ENCODE results near the gene RSPH1.

RSPH1 gene

DNA sequence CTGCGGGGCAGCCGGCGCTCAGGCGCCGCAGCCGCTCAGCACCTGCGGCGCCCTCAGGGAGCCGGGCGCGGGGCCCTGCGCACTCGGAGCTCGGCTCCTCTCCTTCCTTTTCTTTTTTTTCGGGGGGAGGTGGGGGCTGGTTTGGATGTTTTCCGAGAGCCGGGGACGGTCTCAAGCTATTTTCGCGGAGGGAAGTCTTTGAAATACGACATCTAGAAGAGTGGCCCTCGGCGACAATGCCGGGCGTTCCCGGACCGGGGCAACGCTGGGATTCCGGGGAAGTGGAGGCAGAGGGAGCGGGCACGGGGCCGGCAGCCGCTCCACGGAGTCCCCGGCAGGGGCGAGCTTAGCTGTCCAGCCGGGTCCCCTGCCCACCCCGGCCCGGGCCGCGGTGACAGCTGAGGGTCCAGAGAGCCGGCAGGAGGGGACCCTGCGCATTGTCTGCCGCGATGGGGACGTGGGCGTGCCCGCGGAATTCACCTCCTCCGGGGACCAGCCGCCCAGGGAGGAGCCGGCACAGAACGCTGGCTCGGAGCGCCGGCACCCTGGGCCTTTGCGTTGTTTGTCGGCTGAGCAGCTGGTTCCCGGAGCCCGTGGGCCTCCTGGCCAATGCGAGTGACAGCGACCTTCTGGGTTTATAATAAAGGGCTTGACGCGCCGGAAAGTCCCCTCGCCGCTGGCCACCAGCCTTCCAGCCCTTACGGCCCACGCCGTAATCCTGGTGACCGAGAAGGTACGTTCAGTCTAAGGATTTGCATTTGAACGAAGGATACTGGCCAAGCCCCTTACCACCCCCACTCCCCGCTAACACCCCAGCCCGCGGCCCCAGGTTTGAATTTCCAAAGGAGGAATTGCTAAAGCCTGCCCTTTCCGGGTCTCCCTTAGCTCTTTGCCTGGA is 18.2 kb upstream of the RSPH1 start:
- peak; percentile 54 for DNase-seq (ENCODE audit: low spot score)

DNA sequence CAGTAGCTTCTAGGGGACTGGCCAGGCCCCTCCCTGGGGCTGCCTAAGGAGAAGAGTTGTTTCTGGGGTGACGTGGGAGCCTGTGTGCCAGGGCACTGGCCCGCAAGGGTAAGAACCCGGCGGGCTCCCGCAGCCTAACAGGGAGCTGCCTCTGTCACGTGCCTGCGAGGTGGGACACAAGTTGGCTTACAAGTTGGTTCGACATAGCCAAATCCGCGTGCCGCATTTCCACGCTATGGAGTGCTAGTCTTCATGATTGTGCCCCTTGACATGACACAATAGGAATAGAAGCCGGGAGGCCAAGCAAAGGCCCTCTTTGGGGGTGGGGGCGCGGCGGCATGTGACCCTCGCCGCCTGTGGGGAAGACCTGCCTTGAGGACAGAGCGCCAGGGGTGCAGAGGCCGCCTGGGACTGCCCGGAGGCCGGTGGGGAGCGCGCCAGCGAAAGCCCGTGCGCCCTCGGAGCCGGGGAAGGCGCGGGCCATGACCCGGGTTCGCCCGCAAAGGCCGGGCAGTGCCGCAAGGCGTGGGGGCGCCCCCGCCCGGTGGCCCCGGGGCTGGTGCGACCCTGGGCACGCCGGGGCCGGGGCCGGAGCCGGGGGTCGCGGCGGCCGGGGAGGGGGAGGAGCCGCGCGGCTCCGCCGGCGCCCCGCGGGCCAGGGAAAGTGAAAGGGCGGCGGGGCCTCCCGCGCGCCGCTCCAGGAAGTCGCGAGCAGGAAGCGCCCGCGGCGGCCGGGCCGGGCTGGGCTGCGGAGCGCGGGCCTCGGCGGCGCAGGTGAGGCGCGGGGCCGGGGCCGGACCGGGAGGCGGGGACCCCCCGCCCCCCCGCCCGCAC is 17.3 kb upstream of the RSPH1 start, which contains the start of gene SLC37A1:
TSS of gene SLC37A1 (plus strand) at position 702 of the 834 bp plus-strand sequence. CDS start 4,603 bp downstream, outside the sequence.
- peak; percentile 24 for DNase-seq (ENCODE audit: low spot score)

DNA sequence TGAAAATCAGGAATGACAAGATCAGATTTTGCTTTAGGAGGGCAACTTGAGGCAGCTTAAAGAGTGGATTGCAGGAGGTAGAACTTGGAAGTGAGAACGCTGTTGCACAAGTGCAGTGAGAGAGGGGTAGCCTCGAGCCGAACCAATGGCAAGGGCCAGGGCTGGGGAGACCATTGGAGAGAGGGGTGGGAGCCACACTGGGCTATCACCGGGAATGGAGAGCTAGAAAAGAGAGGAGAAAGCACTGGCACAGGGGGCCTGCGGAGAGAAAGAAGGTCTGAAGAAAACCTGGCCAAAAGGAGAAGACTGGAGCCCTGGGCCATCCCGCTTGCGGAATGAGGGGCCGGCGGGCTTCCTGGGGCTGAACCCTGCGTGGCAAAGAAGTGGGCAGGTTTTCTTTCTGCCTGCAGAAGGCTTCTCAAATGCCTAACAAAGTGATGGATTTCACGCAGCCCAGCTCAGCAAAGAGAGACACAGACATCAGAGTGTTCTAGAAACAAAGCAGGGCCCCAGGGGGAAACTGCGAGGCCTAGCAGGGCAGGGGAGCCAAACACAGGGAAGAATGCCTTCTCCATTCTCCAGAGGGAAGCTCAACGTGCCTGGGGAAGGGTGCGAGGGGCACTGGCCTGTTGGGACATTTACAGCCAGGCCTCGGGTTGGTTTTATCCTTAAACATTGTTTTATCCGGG is 16.5 kb upstream of the RSPH1 start:
- DNase-seq (ENCODE audit: low spot score) = no peak

DNA sequence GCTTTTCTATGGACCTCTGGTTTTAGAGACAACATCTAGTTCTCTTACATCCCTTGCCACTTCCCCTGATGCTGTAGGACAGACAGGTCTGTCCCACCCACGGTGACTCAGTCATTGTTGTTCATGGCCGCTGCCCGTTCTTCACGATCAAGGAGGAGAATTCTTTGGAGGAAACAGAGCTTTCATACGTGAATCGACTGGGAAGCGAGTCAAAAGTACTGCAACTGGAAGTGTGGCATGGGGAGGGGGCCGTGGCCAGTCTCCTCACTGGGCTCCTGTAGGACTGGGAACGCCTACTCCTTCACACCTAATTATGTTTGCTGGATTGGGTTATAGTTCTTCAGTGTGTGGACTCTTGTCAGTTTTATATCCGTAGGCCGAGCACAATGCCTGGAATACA is 13.2 kb upstream of the RSPH1 start:
- DNase-seq (ENCODE audit: low spot score) = no peak

DNA sequence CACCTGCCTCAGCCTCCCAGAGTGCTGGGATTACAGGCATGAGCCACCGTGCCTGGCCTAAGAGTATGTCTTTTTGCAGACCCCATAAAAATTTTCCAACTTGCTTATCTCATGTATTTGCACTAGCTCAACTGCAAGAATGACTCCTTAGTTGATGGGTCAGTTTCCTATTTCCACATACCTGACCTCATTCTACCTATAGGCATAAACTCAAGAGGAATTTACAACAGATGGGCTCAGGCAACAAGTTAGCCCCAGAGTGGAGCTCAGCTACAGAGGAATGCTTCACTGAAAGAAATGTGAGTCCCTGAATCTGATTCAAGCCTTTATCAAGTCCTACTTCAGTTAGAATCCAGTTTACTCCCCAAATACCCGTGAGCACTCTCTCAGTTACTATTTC is 12.3 kb upstream of the RSPH1 start:
- DNase-seq (ENCODE audit: low spot score) = no peak

DNA sequence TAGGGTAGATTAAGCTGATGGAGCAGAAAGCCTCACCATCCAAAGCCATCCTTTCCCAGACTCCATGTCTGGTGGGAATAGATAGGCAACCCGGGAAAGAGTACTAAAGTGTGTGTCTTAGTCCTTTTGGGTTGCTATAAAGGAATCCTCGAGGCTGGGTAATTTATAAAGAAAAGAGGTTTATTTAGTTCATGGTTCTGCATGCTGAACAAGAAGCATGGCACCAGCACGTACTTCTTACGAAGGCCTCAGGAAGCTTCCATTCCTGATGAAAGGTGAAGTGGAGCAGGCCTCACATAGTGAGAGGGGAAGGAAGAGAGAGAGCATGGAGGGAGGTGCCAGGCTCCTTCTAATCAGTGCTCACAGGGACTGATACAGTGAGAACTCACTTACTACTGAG is 11.4 kb upstream of the RSPH1 start:
- DNase-seq (ENCODE audit: low spot score) = no peak

DNA sequence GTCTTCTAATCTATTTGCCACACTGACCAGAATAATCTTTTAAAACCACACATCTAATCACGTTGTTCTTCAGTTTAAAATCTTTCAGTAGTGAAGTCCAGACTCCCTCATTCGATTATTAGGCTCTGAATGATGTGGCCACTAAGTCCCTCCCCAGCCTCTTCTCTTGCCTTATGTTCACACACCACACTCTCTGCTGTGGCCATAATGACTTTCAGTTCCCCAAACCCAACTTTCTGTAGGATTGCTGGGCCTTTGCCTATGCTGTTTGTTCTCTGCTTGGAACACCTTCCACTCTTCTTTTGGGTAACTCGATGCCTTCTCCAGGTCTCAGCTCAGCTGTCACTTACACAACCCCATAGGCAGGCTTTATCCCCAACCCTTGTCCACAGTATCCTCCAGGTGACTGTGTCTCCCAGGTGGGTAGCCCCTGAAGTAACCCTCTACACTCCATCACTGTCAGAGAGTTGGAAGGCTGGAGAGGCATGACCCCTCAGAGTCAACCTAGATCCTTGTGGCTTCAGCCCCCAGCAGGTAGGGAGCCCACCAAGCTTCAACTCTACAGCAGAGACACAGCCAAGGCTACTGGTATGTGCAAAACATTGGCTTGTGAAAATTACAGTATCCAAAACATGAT is 9.2 kb upstream of the RSPH1 start:
- no peak for DNase-seq (ENCODE audit: low spot score)

DNA sequence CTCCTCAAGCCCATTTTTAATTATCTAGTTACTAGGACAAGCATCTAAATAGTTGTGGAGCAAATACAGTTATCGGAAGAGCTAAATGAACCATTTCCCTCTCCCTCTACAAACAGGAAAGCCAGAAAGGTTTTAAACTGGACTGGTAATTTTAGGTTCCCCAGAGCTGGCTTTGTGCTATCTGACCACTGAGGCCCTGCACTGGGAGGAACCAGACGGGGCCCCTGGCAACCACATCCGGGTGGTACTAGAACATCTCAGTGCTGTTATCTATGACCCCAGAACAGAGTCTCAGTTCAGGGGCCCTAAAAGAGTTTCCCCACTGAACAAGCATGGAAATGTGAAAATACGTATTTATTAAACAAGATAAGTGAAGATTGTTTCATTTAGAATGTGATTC is 7.7 kb upstream of the RSPH1 start:
- no peak for DNase-seq (ENCODE audit: low spot score)

DNA sequence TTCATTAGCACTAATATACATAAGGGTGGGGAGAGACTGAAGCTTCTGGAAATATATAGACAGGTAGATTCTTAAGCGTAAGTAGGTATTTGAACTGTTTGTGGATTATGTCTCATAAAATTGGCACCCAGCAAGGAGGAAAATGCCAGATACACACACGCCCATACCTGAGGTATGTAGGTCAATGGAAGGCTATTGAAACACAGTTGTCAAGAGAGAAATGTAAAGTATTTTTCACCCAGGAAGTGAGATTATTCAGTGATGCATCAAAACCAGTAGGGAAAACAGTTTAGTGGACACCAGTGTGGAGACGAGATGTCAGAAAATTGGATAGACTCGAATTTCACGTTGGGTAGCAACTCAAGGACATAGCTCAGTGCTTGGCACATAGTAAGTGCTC is 4.7 kb upstream of the RSPH1 start:
- DNase-seq (ENCODE audit: low spot score) = no peak

DNA sequence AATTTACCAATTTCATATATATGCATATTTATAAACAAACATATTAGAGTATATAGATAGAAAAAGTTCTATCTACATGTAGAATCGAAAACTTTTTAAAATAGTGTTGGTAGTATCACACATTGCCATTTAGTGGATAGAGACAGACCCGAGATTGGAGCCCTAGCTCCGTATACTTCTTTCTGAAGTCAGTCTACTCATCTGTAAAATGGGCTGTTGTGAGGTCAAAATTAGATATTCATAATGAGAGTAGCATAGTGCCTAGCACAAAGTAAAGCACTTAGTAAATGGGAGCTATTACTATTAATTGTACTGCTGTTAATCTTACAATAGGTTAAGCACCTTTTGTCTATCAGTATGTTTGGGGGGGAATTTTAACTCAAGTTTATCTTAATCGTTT is 4.2 kb upstream of the RSPH1 start:
- DNase-seq (ENCODE audit: low spot score) = no peak

DNA sequence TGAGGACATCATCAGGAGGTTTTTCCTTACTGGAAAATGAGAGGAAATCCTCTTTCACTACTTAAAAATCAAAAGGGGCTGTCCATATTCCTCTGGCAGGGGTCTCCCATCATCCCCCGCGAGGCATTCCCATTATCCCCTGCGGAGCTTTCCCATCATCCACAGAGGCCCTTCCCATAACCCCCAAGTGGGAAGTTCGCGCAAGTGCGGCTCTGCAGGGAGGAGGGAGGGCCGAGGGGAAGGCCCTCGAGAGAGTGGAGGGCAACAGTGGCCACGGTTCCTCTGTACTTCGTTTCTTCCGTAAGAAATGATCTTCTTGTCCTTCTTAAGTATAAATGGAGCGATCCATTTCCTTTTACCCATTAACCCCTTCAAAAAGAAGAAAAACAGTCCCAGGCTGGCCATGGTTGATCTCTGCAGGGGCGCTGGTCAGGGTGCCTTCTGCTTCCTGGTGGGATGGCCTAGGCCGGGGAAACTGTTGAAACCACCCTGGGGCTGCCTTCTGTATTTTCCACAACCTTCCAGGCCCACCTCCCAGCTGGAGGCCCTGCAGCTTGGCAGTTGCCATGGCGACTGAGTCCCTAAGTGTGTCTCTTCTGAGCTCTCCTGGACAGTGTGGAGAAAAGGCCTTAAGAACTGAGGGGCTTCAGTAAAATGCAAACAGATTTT is 3.6 kb upstream of the RSPH1 start:
- DNase-seq (ENCODE audit: low spot score) = no peak

DNA sequence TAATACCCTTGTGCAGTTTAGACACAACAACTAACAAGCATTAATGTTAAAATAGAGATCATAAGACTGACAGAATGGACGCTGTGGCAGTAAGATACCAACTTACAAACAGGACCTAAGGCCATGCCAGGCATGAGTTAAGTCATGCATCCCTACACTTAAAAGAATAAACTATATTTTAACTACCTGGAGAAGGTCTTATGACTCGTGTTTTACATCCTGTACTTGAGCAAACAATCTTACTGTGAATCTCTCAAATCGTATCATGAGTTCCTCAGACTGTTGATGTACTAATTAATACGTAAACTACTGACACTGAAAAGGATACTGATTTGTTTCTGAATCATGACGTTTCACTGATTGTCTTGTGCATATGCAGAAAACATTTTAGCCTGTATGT is 2.0 kb upstream of the RSPH1 start:
- DNase-seq (ENCODE audit: low spot score) = no peak

DNA sequence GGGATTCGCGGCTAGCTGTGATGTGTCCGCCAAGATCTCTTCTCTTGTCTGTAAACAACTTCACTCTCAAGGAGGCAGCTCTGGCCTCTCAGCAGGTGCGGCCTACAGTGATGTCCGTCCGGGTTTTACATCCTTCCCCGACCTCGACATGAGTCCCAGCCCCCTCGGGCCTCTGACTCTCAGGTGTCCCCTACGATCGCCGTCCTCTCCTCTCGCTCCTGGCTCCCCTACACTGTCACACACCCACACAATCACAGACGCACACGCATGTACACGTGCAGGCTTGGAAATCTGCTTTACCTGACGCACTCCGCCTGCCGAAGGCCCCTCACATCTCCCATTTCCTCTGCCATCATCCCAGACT is 797 bp upstream of the RSPH1 start:
- DNase-seq (ENCODE audit: low spot score) = peak; percentile 27

DNA sequence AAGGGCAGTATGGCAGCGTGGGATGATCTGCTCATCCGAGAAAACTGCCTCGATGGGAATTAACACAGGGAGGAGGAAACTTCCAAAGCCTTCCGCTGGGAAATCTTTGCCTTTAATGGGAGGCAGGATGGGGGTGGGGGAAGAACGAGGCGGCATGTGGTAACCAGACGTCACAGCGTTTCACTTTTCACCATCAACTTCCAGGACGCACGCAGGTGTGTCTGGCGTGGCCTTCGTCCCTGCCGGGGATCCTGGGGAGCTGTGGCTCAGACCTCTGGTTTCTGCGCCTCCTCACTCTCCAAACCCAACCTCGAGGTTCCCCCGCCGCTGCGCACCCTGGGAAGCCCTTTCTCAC is 282 bp downstream of the RSPH1 start:
- peak; percentile 37 for DNase-seq (ENCODE audit: low spot score)

DNA sequence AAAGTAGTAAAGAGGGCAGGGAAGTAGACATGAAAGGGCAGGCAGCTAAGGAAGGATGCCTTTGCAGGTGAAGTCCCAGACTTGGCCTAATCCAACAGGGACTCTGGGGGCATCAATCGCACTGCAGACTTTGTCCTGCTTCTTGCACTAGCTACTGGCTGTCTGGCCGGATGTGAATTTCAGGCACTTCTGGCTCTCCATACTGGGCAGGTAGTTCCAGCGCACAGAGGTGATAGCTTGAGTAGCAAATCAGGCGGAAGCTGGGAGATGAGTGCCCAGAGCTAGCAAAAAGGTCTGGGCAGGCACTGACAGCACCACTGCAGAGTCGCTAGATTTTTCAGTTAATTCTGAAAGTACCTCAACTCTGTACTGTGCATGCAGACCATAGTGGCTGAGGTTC is 997 bp downstream of the RSPH1 start:
- no peak for DNase-seq (ENCODE audit: low spot score)

DNA sequence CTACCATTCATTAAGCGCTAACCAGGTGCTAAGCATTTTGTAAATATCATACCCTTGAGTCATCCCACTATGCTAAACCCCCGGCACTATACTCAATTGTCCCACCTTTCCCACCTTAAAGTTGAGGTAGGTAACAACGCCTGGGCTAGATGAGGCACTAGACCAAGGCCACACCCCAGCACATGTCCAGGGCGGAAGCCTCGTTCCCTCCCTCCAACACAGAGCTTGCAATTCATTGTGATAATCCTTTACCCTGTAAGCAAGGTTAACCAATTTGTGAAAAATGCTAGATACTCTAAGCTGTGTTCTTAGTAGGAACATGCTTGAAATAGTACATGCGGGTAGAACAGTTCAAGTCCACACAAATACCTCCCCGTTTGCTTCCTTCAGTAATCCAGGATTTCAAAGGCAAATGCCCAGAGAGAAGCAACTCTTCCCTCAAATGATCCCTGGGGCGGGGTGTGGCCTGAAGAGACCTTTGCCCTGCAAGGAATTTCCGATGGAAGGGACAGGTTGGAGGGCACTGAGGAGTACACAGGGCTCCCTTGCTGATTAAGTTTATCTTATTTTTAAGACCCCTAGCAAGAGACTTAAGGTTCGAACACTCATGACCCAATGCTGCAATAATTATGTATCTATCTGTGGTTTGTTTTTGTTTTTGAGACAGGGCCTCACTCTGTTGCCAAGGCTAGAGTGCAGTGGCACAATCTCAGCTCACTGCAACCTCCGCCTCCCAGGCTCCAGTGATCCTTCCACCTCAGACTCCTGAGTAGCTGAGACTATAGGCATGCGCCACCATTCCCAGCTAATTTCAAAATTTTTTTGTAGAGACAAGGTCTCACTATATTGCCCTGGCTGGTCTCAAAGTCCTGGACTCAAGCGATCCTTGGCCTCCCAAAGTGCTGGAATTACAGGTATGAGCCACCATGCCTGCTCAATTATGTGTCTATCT is 2.6 kb downstream of the RSPH1 start:
- no peak for DNase-seq (ENCODE audit: low spot score)

DNA sequence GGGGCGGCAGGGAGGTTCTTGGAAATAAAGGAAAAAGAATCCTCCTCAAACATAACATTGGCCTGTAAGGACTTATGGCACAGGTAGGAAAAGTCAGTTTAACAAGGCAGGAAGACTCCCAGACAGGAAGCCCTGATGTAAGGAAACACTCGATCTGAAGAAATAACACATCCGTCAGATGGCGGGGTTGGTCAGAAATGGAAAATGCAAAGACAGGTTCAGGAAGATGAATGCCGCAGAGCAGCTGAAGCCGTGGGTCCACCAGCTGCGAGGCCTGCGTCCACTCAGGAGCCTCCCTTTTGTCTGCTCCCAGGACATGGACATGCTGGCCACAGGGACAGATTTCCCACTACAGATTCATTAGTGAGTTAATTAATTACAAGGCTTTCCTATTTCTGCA is 3.8 kb downstream of the RSPH1 start:
- DNase-seq (ENCODE audit: low spot score) = no peak

DNA sequence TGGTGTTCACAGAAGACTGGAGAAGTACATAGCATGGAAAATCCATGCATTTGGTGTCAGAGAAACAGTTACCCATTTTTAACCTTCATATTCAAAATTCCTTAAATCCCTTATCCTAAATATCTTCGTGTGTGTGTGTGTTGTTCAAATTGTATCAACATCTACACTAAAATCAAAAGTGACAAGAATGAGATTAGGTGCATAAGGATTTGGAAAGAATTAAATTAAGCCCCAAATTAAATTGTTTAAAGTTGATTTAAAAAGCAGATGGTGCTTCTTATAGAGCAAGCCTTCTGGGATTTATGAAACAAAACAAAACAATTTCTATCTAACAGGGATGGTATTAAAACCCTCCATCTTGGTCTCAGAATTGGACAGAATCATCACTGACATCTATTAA is 4.7 kb downstream of the RSPH1 start:
- no peak for DNase-seq (ENCODE audit: low spot score)

DNA sequence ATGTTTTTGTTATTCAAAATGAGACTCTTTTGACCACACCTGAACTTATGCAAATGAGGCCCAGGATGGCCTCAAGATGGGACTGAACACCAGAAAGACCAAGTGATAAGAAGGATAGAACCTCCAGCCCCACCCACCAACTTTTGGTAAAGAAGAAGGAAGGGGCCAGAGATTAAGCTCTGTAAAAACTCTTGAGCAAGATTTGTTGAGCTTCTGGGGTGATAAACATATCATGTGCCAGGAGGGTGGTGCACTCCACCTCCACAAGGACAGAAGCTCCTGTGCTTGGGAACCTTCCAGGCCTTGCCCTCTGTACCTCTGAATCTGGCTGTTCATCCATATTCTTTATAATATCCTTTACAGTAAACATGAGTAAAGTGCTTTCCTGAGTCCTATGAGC is 5.3 kb downstream of the RSPH1 start:
- DNase-seq (ENCODE audit: low spot score) = no peak

DNA sequence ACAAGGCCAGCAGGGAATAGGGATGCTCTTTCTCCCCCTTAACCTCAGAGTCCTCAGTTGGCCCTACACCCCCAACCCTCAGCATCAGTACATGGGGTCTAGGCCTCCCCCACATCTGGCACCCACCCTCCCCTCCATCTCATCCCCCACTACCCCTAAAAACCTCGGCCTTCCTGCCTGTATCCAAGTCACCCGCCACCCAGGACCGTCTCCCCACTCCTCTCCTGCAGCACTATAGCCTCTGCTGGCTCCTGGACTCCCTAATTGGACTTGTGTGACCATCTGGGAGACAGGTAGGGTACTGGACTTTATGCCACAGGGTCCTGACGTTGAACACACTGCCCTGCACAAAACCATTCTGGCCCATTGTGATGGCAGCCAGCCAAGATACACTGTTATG is 6.0 kb downstream of the RSPH1 start:
- DNase-seq (ENCODE audit: low spot score) = no peak
